Measurements from ENCODE around the gene RNF141. TPM values are rescaled to one million over a fixed set of nuclear protein-coding genes. Genes with fewer than 3 reads are reported as not detected.

Gene RNF141
- total and polyA plus RNA-seq, 2 of the 13 experiments (the other 11 are each of a cell fraction or from before 2014, with no cell fraction given): 9.3 to 22.4 TPM

DNA sequence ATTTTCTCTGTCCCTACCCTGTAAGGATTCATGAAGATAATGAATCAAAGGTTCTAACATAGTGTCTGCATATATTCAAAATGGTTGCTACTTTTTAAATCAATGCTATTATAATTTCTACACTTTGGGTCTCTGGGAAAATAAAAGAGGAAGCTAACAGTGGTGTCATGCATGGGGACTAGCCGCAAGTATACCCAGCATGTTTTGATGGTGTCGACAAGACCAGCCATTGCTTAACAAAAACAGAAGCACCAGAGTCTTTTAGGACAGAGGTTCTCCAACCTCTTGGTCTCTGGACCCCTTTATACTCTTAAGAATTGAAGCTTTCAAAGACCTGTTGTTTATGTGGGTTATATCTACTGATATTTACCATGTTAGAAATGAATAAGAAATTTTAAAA, 37.8 kb downstream of the RNF141 start:
- ATAC-seq (no peak), FAIRE-seq (no peak), DNase-seq (ENCODE audit: low spot score) (no peak)
- H3K9me3 ChIP-seq (ENCODE audit: low read length): no peaks in the 10 kb centered on the region
- no peak overlapping the region for H3K9ac ChIP-seq (ENCODE audit: insufficient read depth, low read depth, low read length)
- CTCF ChIA-PET (ENCODE audit: low intra/inter-chr PET ratio, low total read pairs): no interaction called here
- no peak overlapping the region for H3K27ac ChIP-seq (ENCODE audit: extremely low read length, insufficient read depth, low read length)
- no peaks in the 10 kb centered on the region for H3K79me2 ChIP-seq (ENCODE audit: insufficient read depth, low read length)
- POLR2A ChIA-PET: no interaction called here
- in situ Hi-C loops (cut with HindIII; ENCODE audit: extremely low pct_ligation_motif_present, low pct_unique_long_range_greater_than_20kb) (no loop called here), intact Hi-C loops (cut with micrococcal nuclease; ENCODE audit: unreplicated experiment) (no loop called here)
- H4K20me1 ChIP-seq (ENCODE audit: insufficient read depth, low read length): no peaks in the 10 kb centered on the region; the same call in 1 of the 2 replicates
- H2AFZ ChIP-seq (ENCODE audit: low read length): no peak overlapping the region
- no TSS peak for BruUV-seq (replicated peaks)
- no peaks in the 10 kb centered on the region for H3K27me3 ChIP-seq (ENCODE audit: control insufficient read depth in 1 of 2, insufficient read depth in 2 of 2, low read length in 2 of 2)
- TF ChIP-seq ZNF660 (CRISPR knock-in tag; IDR thresholded peaks at IDR 0.05; ENCODE audit: borderline replicate concordance, low read depth) (no peak), ETV5 (CRISPR knock-in tag; IDR thresholded peaks at IDR 0.05; ENCODE audit: borderline replicate concordance) (no peak), ZNF547 (CRISPR knock-in tag; IDR thresholded peaks at IDR 0.05) (no peak), ATF1 (CRISPR knock-in tag; IDR thresholded peaks at IDR 0.05) (no peak), FIP1L1 (IDR thresholded peaks at IDR 0.05; ENCODE audit: borderline replicate concordance, insufficient read depth, low read depth, low read length) (no peak), ZNF382 (CRISPR knock-in tag; IDR thresholded peaks at IDR 0.05; ENCODE audit: borderline replicate concordance) (no peak), ZSCAN31 (CRISPR knock-in tag; IDR thresholded peaks at IDR 0.05; ENCODE audit: low read depth) (no peak)
- TF ChIP-seq, protein P1, sequence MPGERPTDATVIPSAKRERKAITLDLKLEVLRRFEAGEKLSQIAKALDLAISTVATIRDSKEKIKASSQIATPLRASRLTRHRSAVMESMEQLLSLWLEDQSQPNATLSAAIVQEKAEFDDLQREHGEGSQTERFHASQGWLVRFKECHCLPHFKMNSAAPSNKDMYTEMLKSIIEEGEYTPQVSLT (CRISPR knock-in tag; IDR thresholded peaks at IDR 0.05; ENCODE audit: borderline replicate concordance, low read depth): no peak
- TF ChIP-seq, protein P2, sequence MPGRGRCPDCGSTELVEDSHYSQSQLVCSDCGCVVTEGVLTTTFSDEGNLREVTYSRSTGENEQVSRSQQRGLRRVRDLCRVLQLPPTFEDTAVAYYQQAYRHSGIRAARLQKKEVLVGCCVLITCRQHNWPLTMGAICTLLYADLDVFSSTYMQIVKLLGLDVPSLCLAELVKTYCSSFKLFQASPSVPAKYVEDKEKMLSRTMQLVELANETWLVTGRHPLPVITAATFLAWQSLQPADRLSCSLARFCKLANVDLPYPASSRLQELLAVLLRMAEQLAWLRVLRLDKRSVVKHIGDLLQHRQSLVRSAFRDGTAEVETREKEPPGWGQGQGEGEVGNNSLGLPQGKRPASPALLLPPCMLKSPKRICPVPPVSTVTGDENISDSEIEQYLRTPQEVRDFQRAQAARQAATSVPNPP (CRISPR knock-in tag; IDR thresholded peaks at IDR 0.05): no peak
- no peaks in the 10 kb centered on the region for H3K4me1 ChIP-seq (ENCODE audit: insufficient read depth, low read length)
- 82% methylated on average over 2 of the region's 2 CpGs for WGBS (ENCODE audit: low lambda C conversion rate)
- no peaks in the 10 kb centered on the region for H3K36me3 ChIP-seq (replicated peaks in 1 of 2; ENCODE audit: control insufficient read depth in 1 of 2, insufficient read depth in 2 of 2, low read length in 2 of 2)
- no peak overlapping the region for H3K4me2 ChIP-seq (ENCODE audit: low read depth, low read length)
- no peak overlapping the region for H3K4me3 ChIP-seq (replicated peaks in 1 of 3; ENCODE audit: insufficient read depth in 1 of 3, low read depth in 2 of 3, low read length in 3 of 3)
